Measurements from ENCODE around the gene ZNF300.

- TF ChIP-seq CTCF (IDR thresholded peaks at IDR 0.05) = peak; percentile 32 to 82 (median 73)
- no peak for TF ChIP-seq POLR2A (IDR thresholded peaks at IDR 0.05)
- TF ChIP-seq POLR2AphosphoS5 (IDR thresholded peaks at IDR 0.05) = no peak
- TF ChIP-seq EP300 (IDR thresholded peaks at IDR 0.05) = no peak
Observed at GRCh38 chr5:150846654-150847333, 58.0 kb downstream of the ZNF300 start.
